Stimulated activated naive CD8-positive, alpha-beta T cell treated with anti-CD3 and anti-CD28 coated beads, Interleukin-15, Interleukin-2, amounts not matched to agents 100 U/mL and 50 U/mL, for 24 hours (primary cell): ENCODE measurements around the gene PTPRN2.
"Not testable (repeated sequence)": the region's sequence is repeated elsewhere in the genome, so short reads cannot be mapped to it uniquely, and the experiment has no call there.

Experiments used
- ATAC-seq: fragments of 150-1000 bp; cut with Tn5 transposase; one replicate; pipeline ENCODE4 v1.10.0; 2021
- DNase-seq: peaks from one replicate; pipeline ENCODE4 v3.0.0; 2021

PTPRN2 gene

GRCh38 chr7:158276414-158277218, 311.0 kb downstream of the PTPRN2 start:
- no peak for ATAC-seq
- no peak for DNase-seq

- no peak for DNase-seq
- ATAC-seq = no peak
Observed at GRCh38 chr7:158275711-158276413, 311.8 kb downstream of the PTPRN2 start.

- no peak for ATAC-seq
- no peak for DNase-seq
Observed at GRCh38 chr7:158274996-158275395, 312.6 kb downstream of the PTPRN2 start.

- no peak for DNase-seq
- ATAC-seq = no peak
Observed at GRCh38 chr7:158274404-158274811, 313.2 kb downstream of the PTPRN2 start.

- not testable (repeated sequence) for ATAC-seq, DNase-seq
Observed at GRCh38 chr7:158273756-158274342, 313.8 kb downstream of the PTPRN2 start.

- DNase-seq = no peak
- no peak for ATAC-seq
Observed at GRCh38 chr7:158273138-158273651, 314.4 kb downstream of the PTPRN2 start.

GRCh38 chr7:158272509-158273137, 315.0 kb downstream of the PTPRN2 start:
- DNase-seq (no peak), ATAC-seq (no peak)

- ATAC-seq (no peak), DNase-seq (no peak)
Observed at GRCh38 chr7:158272091-158272490, 315.5 kb downstream of the PTPRN2 start.

GRCh38 chr7:158271646-158272045, 316.0 kb downstream of the PTPRN2 start:
- ATAC-seq (no peak), DNase-seq (no peak)

- DNase-seq = no peak
- ATAC-seq = no peak
Observed at GRCh38 chr7:158270856-158271413, 316.7 kb downstream of the PTPRN2 start.

GRCh38 chr7:158270106-158270775, 317.4 kb downstream of the PTPRN2 start:
- DNase-seq = no peak
- peak; percentile 29 for ATAC-seq

GRCh38 chr7:158268816-158269535, 318.6 kb downstream of the PTPRN2 start:
- DNase-seq (no peak), ATAC-seq (no peak)

GRCh38 chr7:158267742-158268435, 319.7 kb downstream of the PTPRN2 start:
- DNase-seq = no peak
- no peak for ATAC-seq

- no peak for ATAC-seq
- no peak for DNase-seq
Observed at GRCh38 chr7:158266817-158267741, 320.5 kb downstream of the PTPRN2 start.

- DNase-seq = no peak
- ATAC-seq = no peak
Observed at GRCh38 chr7:158266426-158266816, 321.2 kb downstream of the PTPRN2 start.

- no peak for ATAC-seq
- DNase-seq = no peak
Observed at GRCh38 chr7:158265743-158266080, 321.9 kb downstream of the PTPRN2 start.

- ATAC-seq = no peak
Observed at GRCh38 chr7:158264881-158265742, 322.5 kb downstream of the PTPRN2 start.

More at GRCh38 chr7:158264881-158265742, 322.5 kb downstream of the PTPRN2 start:
- DNase-seq = no peak
